Measurements from ENCODE around the gene NPAS1.

The NPAS1 gene

GRCh38 chr19:47019431-47020041 lies at the start of gene NPAS1:
Gene NPAS1, plus strand, starts transcription at chr19:47019837. Its CDS starts 1,211 bp downstream, at chr19:47021048.
- no peak for DNase-seq

- no peak for DNase-seq
Measured at GRCh38 chr19:46970815-46971214, 48.8 kb upstream of the NPAS1 start.

GRCh38 chr19:46972311-46972710 lies 47.3 kb upstream of the NPAS1 start:
- DNase-seq: no peak

GRCh38 chr19:46974181-46974580 lies 45.5 kb upstream of the NPAS1 start:
- DNase-seq: no peak

- DNase-seq: no peak
Measured at GRCh38 chr19:46975011-46975924, 44.4 kb upstream of the NPAS1 start.

- DNase-seq: no peak
Measured at GRCh38 chr19:46975925-46976782, 43.5 kb upstream of the NPAS1 start.

GRCh38 chr19:46976845-46977320 lies 42.8 kb upstream of the NPAS1 start:
- no peak for DNase-seq

- DNase-seq: no peak
Measured at GRCh38 chr19:46977548-46977947, 42.1 kb upstream of the NPAS1 start.

- DNase-seq: no peak
Measured at GRCh38 chr19:46978171-46978869, 41.3 kb upstream of the NPAS1 start.

- DNase-seq: peak; percentile 95
Measured at GRCh38 chr19:46979126-46980105, 40.2 kb upstream of the NPAS1 start.

GRCh38 chr19:46980761-46981160 lies 38.9 kb upstream of the NPAS1 start:
- DNase-seq: no peak

- DNase-seq: no peak
Measured at GRCh38 chr19:46981286-46981945, 38.2 kb upstream of the NPAS1 start.

- no peak for DNase-seq
Measured at GRCh38 chr19:46983097-46983496, 36.5 kb upstream of the NPAS1 start.

- DNase-seq: no peak
Measured at GRCh38 chr19:46984077-46985010, 35.3 kb upstream of the NPAS1 start.

- no peak for DNase-seq
Measured at GRCh38 chr19:46985542-46986415, 33.9 kb upstream of the NPAS1 start.

GRCh38 chr19:46988614-46989230 lies 30.9 kb upstream of the NPAS1 start:
- no peak for DNase-seq

- peak; percentile 76 for DNase-seq
Measured at GRCh38 chr19:46990991-46991676, 28.5 kb upstream of the NPAS1 start.
